SK-N-SH (cell line): Measurements from ENCODE around the gene ABHD15. TPM values are rescaled to one million over a fixed set of nuclear protein-coding genes. Genes with fewer than 3 reads are reported as not detected.

Experiments used
- CTCF ChIA-PET: fragments of 300-600, 350-600 bp; formaldehyde crosslinking; extraction: SDS; loops from one replicate; lab custom pipeline; 2021; lab: Yijun Ruan, JAX
- POLR2A ChIA-PET: fragments of 350-600 bp; sonication (Branson Sonifier 250); formaldehyde crosslinking; extraction: SDS; loops from one replicate; lab custom pipeline; 2020; ENCODE audit warnings: antibody characterized with exemption, inconsistent platforms; lab: Yijun Ruan, JAX
- DNase-seq: peaks from one replicate; pipeline ENCODE4 v3.0.0; 2012
- H2AFZ ChIP-seq: fragments of 200-600 bp; sonication (generic); 2 replicates; pipeline ENCODE4 v1.8.1; 2016; ENCODE audit warnings: antibody characterized with exemption, mild to moderate bottlenecking, low read depth
- H3F3A ChIP-seq: fragments of 200-600 bp; sonication (generic); replicated peaks from 2 replicates; pipeline ENCODE3; 2016; ENCODE audit warnings: antibody characterized with exemption, mild to moderate bottlenecking; ENCODE audit not compliant: insufficient read depth
- H3K27ac ChIP-seq, 2 experiments: fragments of 200-500 bp in 1 of 2; fragments of 200-600 bp in 1 of 2; sonication (Bioruptor generic) in 1 of 2; sonication (generic), shearing (Covaris generic) in 1 of 2; 2 replicates each; pipeline versions ENCODE4 v1.5.1 to v1.6.1; 2014 to 2016; ENCODE audit warnings: low read depth in 2 of 2, inconsistent platforms in 1 of 2, low read length in 1 of 2, mild to moderate bottlenecking in 1 of 2, mixed read lengths in 1 of 2
- H3K27me3 ChIP-seq: fragments of 200-600 bp; sonication (generic), shearing (Covaris generic); 2 replicates; pipeline ENCODE4 v1.6.1; 2016; ENCODE audit warnings: mixed run types; ENCODE audit not compliant: insufficient read depth
- H3K36me3 ChIP-seq, 2 experiments: fragments of 200-500 bp in 1 of 2; fragments of 200-600 bp in 1 of 2; sonication (Bioruptor generic) in 1 of 2; sonication (generic) in 1 of 2; replicated peaks in 1 of 2; 2 replicates each; pipeline versions ENCODE3 to v1.5.1; 2014 to 2016; ENCODE audit warnings: low read length in 1 of 2, mild to moderate bottlenecking in 1 of 2; ENCODE audit not compliant: insufficient read depth in 2 of 2, control insufficient read depth in 1 of 2
- H3K4me1 ChIP-seq, 2 experiments: fragments of 200-500 bp in 1 of 2; fragments of 200-600 bp in 1 of 2; sonication (Bioruptor generic) in 1 of 2; sonication (generic), shearing (Covaris generic) in 1 of 2; 2 replicates each; pipeline versions ENCODE4 v1.5.1 to v1.6.1; 2014 to 2016; ENCODE audit warnings: low read depth in 1 of 2, low read length in 1 of 2, mixed run types in 1 of 2; ENCODE audit not compliant: insufficient read depth in 2 of 2, control insufficient read depth in 1 of 2
- H3K4me2 ChIP-seq: fragments of 200-600 bp; sonication (generic), shearing (Covaris generic); 2 replicates; pipeline ENCODE4 v1.6.1; 2017; ENCODE audit warnings: mixed run types
- H3K4me3 ChIP-seq, 2 experiments: fragments of 200-500 bp in 1 of 2; fragments of 200-600 bp in 1 of 2; sonication (Bioruptor generic) in 1 of 2; sonication (generic), shearing (Covaris generic) in 1 of 2; 2 replicates each; pipeline versions ENCODE4 v1.5.1 to v1.8.1; 2014 to 2016; ENCODE audit warnings: low read depth in 2 of 2, inconsistent platforms in 1 of 2, low read length in 1 of 2, mild to moderate bottlenecking in 1 of 2, mixed read lengths in 1 of 2, moderate library complexity in 1 of 2
- H3K79me2 ChIP-seq: fragments of 200-600 bp; sonication (generic); 2 replicates; pipeline ENCODE4 v1.8.1; 2017; ENCODE audit warnings: mild to moderate bottlenecking; ENCODE audit not compliant: insufficient read depth
- H3K9ac ChIP-seq: fragments of 200-600 bp; sonication (generic); 2 replicates; pipeline ENCODE4 v1.6.1; 2017; ENCODE audit warnings: mixed run types
- H3K9me2 ChIP-seq: fragments of 200-600 bp; sonication (generic); 2 replicates; pipeline ENCODE4 v1.6.1; 2017; ENCODE audit warnings: mixed run types
- H3K9me3 ChIP-seq: fragments of 200-600 bp; sonication (generic); 2 replicates; pipeline ENCODE4 v1.6.1; 2017; ENCODE audit warnings: mixed run types, mild to moderate bottlenecking, moderate library complexity
- H4K20me1 ChIP-seq: fragments of 200-600 bp; sonication (generic); 2 replicates; pipeline ENCODE4 v1.6.1; 2017; ENCODE audit warnings: mild to moderate bottlenecking, mixed run types; ENCODE audit not compliant: insufficient read depth
- CHD2 ChIP-seq: fragments of 150-350 bp; IDR thresholded peaks from 2 replicates; pipeline ENCODE4 v1.6.1; 2018; ENCODE audit warnings: low read length; ENCODE audit not compliant: partially characterized antibody
- ELF1 ChIP-seq: IDR thresholded peaks from 2 replicates; pipeline ENCODE4 v1.4.0; 2012
- EP300 ChIP-seq, 2 experiments: IDR thresholded peaks; 2 replicates each; pipeline versions ENCODE4 v1.4.0 to v1.6.1; 2012; ENCODE audit warnings: borderline replicate concordance in 1 of 2, low read depth in 1 of 2, low read length in 1 of 2
- FOSL2 ChIP-seq: IDR thresholded peaks from 2 replicates; pipeline ENCODE4 v1.4.0; 2012; ENCODE audit warnings: low read depth, mild to moderate bottlenecking, moderate library complexity, borderline replicate concordance
- FOXJ3 ChIP-seq: sonication (generic); formaldehyde crosslinking; IDR thresholded peaks from 2 replicates; pipeline ENCODE4 v1.5.1; 2020; ENCODE audit warnings: mild to moderate bottlenecking, missing genetic modification reagents
- FOXM1 ChIP-seq: IDR thresholded peaks from 2 replicates; pipeline ENCODE4 v1.4.0; 2012; ENCODE audit warnings: low read depth, mild to moderate bottlenecking
- GABPA ChIP-seq: IDR thresholded peaks from 2 replicates; pipeline ENCODE4 v1.4.0; 2012; ENCODE audit warnings: low read depth, mild to moderate bottlenecking
- JUND ChIP-seq: IDR thresholded peaks from 2 replicates; pipeline ENCODE4 v1.4.0; 2012
- MAX ChIP-seq: IDR thresholded peaks from 2 replicates; pipeline ENCODE4 v1.4.0; 2012; ENCODE audit warnings: low read depth
- MEF2A ChIP-seq: IDR thresholded peaks from 2 replicates; pipeline ENCODE4 v1.4.0; 2012; ENCODE audit warnings: low read depth, borderline replicate concordance
- NFIC ChIP-seq: IDR thresholded peaks from 2 replicates; pipeline ENCODE4 v1.4.0; 2012; ENCODE audit warnings: borderline replicate concordance
- NRF1 ChIP-seq: IDR thresholded peaks from 2 replicates; pipeline ENCODE4 v1.6.1; 2012; ENCODE audit warnings: low read depth, mild to moderate bottlenecking, low read length
- PBX3 ChIP-seq: IDR thresholded peaks from 2 replicates; pipeline ENCODE4; 2012
- POLR2AphosphoS5 ChIP-seq: IDR thresholded peaks from 2 replicates; pipeline ENCODE4 v1.6.1; 2012; ENCODE audit warnings: low read depth, low read length
- RCOR1 ChIP-seq: fragments of 150-350 bp; IDR thresholded peaks from 2 replicates; pipeline ENCODE4 v1.6.1; 2017; ENCODE audit warnings: antibody characterized with exemption, low read length
- RFX5 ChIP-seq: IDR thresholded peaks from 2 replicates; pipeline ENCODE4 v1.6.1; 2012; ENCODE audit warnings: mild to moderate bottlenecking, improper control_type of control experiment, low read length
- RXRA ChIP-seq: IDR thresholded peaks from 2 replicates; pipeline ENCODE4 v1.4.0; 2012; ENCODE audit warnings: low read depth, mild to moderate bottlenecking, borderline replicate concordance
- SIN3A ChIP-seq: IDR thresholded peaks from 2 replicates; pipeline ENCODE4 v1.6.1; 2012; ENCODE audit warnings: low read depth, mild to moderate bottlenecking, low read length, moderate library complexity, borderline replicate concordance
- SMC3 ChIP-seq: IDR thresholded peaks from 2 replicates; pipeline ENCODE4 v1.6.1; 2012; ENCODE audit warnings: low read depth, low read length, improper control_type of control experiment
- TCF12 ChIP-seq: IDR thresholded peaks from 2 replicates; pipeline ENCODE4 v1.4.0; 2012
- TEAD4 ChIP-seq: IDR thresholded peaks from 2 replicates; pipeline ENCODE4 v1.4.0; 2012; ENCODE audit warnings: mild to moderate bottlenecking, borderline replicate concordance; ENCODE audit not compliant: insufficient read depth
- USF2 ChIP-seq: fragments of 150-350 bp; IDR thresholded peaks from 2 replicates; pipeline ENCODE4 v1.6.1; 2017; ENCODE audit warnings: antibody characterized with exemption, low read length, low read depth, borderline replicate concordance
- YY1 ChIP-seq: IDR thresholded peaks from 2 replicates; pipeline ENCODE4 v1.4.0; 2012; ENCODE audit warnings: low read depth, mild to moderate bottlenecking
- WGBS: methylation state at CpG from one replicate; pipeline ENCODE4 v1.1.6; 2017; ENCODE audit warnings: low lambda C conversion rate; 5-methylcytosine and 5-hydroxymethylcytosine counted together
- polyA plus RNA-seq, 3 experiments: library from polyadenylated mRNA; depleted of rRNA; stranded (reverse); fragments of >200 nt; gene quantifications; 2 replicates each; pipeline ENCODE4 v1.2.3, GENCODE V29; 2012

ABHD15 gene
- polyA plus RNA-seq, 1 of the 3 experiments (the other 2 are of a cell fraction): 7.0 TPM

DNA sequence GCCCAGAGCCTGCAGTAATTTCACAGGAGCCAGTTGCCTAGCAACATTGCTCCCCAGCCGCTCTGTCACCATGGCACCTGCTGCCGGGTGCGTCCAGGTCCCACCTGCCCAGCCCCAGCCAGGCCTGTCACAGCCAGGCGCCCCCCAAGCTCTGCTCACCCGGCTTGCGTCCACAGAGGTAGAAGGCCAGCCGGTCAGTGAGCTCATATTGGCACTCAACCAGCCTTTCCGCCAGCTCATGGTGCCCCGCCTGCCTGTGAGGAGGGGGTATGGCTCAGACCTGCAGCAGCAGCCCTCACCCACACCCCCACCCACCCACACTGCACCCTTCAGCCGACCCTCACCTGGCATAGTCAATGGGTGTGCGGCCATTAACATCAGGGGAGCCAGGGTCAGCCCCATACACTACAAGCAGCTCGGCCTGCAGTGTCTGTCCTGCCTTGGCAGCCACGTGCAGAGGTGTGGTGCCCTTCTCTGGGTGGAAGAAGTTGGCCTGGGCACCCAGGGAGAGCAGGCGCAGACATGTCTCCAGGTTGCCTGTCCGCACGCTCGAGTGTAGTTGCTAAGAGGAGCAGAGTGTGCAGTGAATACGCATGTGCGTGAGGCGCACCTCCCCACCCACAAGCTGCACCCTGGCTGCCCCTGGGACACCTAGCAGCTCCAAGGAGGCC is 14.9 kb upstream of the ABHD15 start:
- H3K36me3 ChIP-seq: peaks cover 9 to 54% of the 10 kb centered on the region in 2 experiments

GRCh38 chr17:29579866-29580771 is 13.3 kb upstream of the ABHD15 start:
- H3K36me3 ChIP-seq: peaks cover 9 to 70% of the 10 kb centered on the region in 2 experiments
- H4K20me1 ChIP-seq: peaks cover 36% of the 10 kb centered on the region
- WGBS: 53% methylated on average over 12 of the region's 15 CpGs
- no peaks in the 10 kb centered on the region for H3K27me3 ChIP-seq
- CTCF ChIA-PET: interaction anchor here (0.6 to 12.7 kb wide), 25 partner anchors 8 to 602 kb away, joined by 3 to 166 read pairs (median 4); partner anchors contain the start of genes ABHD15, ANKRD13B and TP53I13
- H3K4me2 ChIP-seq: no peak overlapping the region
- no peaks in the 10 kb centered on the region for H3K9me2 ChIP-seq
- no peak overlapping the region for H2AFZ ChIP-seq
- peak overlapping the region in 1 of 2 experiments; percentile 32; a peak in 1 of 4 replicates for H3K4me3 ChIP-seq
- POLR2A ChIA-PET: interaction anchor here (1.5 kb wide), 1 partner anchor 11 kb away, joined by 4 read pairs; no protein-coding TSS in a partner anchor
- H3K9ac ChIP-seq: no peak overlapping the region
- peaks cover 5% of the 10 kb centered on the region for H3F3A ChIP-seq
- peak; percentile 96 for DNase-seq
- peaks cover 36% of the 10 kb centered on the region for H3K79me2 ChIP-seq
- H3K4me1 ChIP-seq: peaks cover 2 to 17% of the 10 kb centered on the region in 2 experiments; a peak in 2 of 4 replicates
- H3K27ac ChIP-seq: peak overlapping the region in 1 of 2 experiments; percentile 53; a peak in 2 of 4 replicates
- no peaks in the 10 kb centered on the region for H3K9me3 ChIP-seq
- TF ChIP-seq NFIC (no peak), JUND (no peak), RFX5 (no peak), TCF12 (no peak), ELF1 (no peak), RXRA (no peak), RCOR1 (0 out of 2 replicates have a peak, but pooled peaks have one; percentile 21), GABPA (no peak), FOXJ3 (no peak), PBX3 (peak; percentile 83), SMC3 (peak; percentile 90), EP300 (IDR thresholded peaks at IDR 0.05; ENCODE audit: borderline replicate concordance in 1 of 2, low read depth in 1 of 2, low read length in 1 of 2) (no peak), NRF1 (no peak), SIN3A (no peak), POLR2AphosphoS5 (no peak), MEF2A (no peak), YY1 (no peak), TEAD4 (no peak), FOXM1 (no peak), USF2 (no peak)

More for the DNA sequence above, 14.9 kb upstream of the ABHD15 start:
- H3K4me1 ChIP-seq: peaks cover 5 to 29% of the 10 kb centered on the region in 2 experiments; a peak in 2 of 4 replicates
- WGBS: 98% methylated on average over 8 of the region's 20 CpGs
- peaks cover 52% of the 10 kb centered on the region for H3K79me2 ChIP-seq
- peaks cover 5% of the 10 kb centered on the region for H3F3A ChIP-seq
- DNase-seq: peak; percentile 35
- ChIA-PET POLR2A (interaction anchor here (0.6 to 1.5 kb wide), 3 partner anchors 9 to 187 kb away, joined by 3 to 4 read pairs (median 4); no protein-coding TSS in a partner anchor), CTCF (interaction anchor here (0.8 to 12.7 kb wide), 12 partner anchors 10 to 603 kb away, joined by 3 to 166 read pairs (median 8); partner anchors contain the start of genes ABHD15, ANKRD13B and TP53I13)
- TF ChIP-seq MEF2A (no peak), NRF1 (no peak), GABPA (no peak), MAX (no peak), RFX5 (no peak), ELF1 (no peak), CHD2 (no peak), SMC3 (no peak), TCF12 (no peak), FOXJ3 (no peak), NFIC (no peak), RXRA (no peak), FOSL2 (no peak)
- H3K9me3 ChIP-seq: no peaks in the 10 kb centered on the region
- H4K20me1 ChIP-seq: peaks cover 52% of the 10 kb centered on the region
- no peak overlapping the region for H3K4me3 ChIP-seq
- H3K4me2 ChIP-seq: no peak overlapping the region
- no peaks in the 10 kb centered on the region for H3K27me3 ChIP-seq
- no peaks in the 10 kb centered on the region for H3K9me2 ChIP-seq
- no peak overlapping the region for H3K9ac ChIP-seq
- H2AFZ ChIP-seq: no peak overlapping the region
- H3K27ac ChIP-seq: no peak overlapping the region; a peak in 1 of 4 replicates
